HG02571 (cell line): ENCODE measurements around the gene BMP3.

Experiments
- ATAC-seq: cut with Tn5 transposase; IDR thresholded peaks from one replicate; pipeline ENCODE4 v1.9.1; 2021; ENCODE audit warnings: mild to moderate bottlenecking, moderate library complexity; ENCODE audit not compliant: unreplicated experiment

Gene BMP3

GRCh38 chr4:81102107-81102506, 71.6 kb downstream of the BMP3 start:
- ATAC-seq, result no peak

- no peak for ATAC-seq
These were observed 75.6 kb downstream of the BMP3 start for GRCh38 chr4:81106150-81106549.
